DND-41 (cell line): ENCODE results near the gene THSD7B.

ENCODE experiments used
- EZH2 ChIP-seq: IDR thresholded peaks from 3 replicates; pipeline ENCODE4 v1.6.1; 2012; ENCODE audit warnings: borderline replicate concordance, low read depth, mild to moderate bottlenecking, moderate library complexity, low read length, inconsistent platforms; ENCODE audit not compliant: severe bottlenecking
- TF ChIP-seq, protein P1 (sequence below): IDR thresholded peaks from 2 replicates; pipeline ENCODE4 v1.5.1; 2012; ENCODE audit warnings: borderline replicate concordance, low read length, moderate library complexity, mild to moderate bottlenecking; ENCODE audit not compliant: poor library complexity, severe bottlenecking; ENCODE audit errors: extremely low read depth

DNA sequence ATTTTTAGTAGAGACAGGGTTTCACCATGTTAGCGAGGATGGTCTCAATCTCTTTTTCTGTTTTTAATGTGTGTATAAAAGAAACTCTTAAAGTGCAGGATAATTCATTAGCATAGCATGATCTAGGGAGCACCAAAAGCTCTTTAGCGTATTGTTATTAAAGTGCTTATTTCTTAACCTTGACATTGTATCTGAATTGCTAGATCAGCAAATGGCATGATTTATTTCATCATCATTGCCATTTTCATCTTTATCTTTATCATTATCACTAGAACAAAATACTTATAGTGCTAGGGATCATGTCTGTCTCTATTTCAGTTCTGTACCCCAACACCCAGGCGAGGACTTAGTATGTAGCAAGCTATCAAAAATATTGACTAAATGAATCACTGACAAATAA, 805.1 kb downstream of the THSD7B start:
- TF ChIP-seq, protein P1, sequence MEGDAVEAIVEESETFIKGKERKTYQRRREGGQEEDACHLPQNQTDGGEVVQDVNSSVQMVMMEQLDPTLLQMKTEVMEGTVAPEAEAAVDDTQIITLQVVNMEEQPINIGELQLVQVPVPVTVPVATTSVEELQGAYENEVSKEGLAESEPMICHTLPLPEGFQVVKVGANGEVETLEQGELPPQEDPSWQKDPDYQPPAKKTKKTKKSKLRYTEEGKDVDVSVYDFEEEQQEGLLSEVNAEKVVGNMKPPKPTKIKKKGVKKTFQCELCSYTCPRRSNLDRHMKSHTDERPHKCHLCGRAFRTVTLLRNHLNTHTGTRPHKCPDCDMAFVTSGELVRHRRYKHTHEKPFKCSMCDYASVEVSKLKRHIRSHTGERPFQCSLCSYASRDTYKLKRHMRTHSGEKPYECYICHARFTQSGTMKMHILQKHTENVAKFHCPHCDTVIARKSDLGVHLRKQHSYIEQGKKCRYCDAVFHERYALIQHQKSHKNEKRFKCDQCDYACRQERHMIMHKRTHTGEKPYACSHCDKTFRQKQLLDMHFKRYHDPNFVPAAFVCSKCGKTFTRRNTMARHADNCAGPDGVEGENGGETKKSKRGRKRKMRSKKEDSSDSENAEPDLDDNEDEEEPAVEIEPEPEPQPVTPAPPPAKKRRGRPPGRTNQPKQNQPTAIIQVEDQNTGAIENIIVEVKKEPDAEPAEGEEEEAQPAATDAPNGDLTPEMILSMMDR, result no peak
- no peak for TF ChIP-seq EZH2
